Mucosa of stomach (tissue), 1 donor: ENCODE results near the gene KLHDC7A.
"Not testable (repeated sequence)": the region's sequence is repeated elsewhere in the genome, so short reads cannot be mapped to it uniquely, and the experiment has no call there.

Experiments
- H3K27me3 ChIP-seq: one replicate; pipeline ENCODE4 v1.7.0; 2013; ENCODE audit warnings: mild to moderate bottlenecking, low read length; ENCODE audit not compliant: control insufficient read depth, insufficient read depth
- H3K36me3 ChIP-seq: one replicate; pipeline ENCODE4 v1.7.0; 2013; ENCODE audit warnings: low read length; ENCODE audit not compliant: control insufficient read depth, insufficient read depth
- H3K4me1 ChIP-seq: one replicate; pipeline ENCODE4 v1.7.0; 2013; ENCODE audit warnings: mild to moderate bottlenecking, low read length; ENCODE audit not compliant: control insufficient read depth, insufficient read depth
- H3K4me3 ChIP-seq: one replicate; pipeline ENCODE4 v1.7.0; 2013; ENCODE audit warnings: low read length
- H3K9ac ChIP-seq: one replicate; pipeline ENCODE4 v1.7.0; 2013; ENCODE audit warnings: mild to moderate bottlenecking, low read length, moderate library complexity
- H3K9me3 ChIP-seq: one replicate; pipeline ENCODE4 v1.7.0; 2013; ENCODE audit warnings: mild to moderate bottlenecking, low read length, moderate library complexity; ENCODE audit not compliant: control insufficient read depth
- donor health status: Pancreatic carcinoma.

KLHDC7A gene

DNA sequence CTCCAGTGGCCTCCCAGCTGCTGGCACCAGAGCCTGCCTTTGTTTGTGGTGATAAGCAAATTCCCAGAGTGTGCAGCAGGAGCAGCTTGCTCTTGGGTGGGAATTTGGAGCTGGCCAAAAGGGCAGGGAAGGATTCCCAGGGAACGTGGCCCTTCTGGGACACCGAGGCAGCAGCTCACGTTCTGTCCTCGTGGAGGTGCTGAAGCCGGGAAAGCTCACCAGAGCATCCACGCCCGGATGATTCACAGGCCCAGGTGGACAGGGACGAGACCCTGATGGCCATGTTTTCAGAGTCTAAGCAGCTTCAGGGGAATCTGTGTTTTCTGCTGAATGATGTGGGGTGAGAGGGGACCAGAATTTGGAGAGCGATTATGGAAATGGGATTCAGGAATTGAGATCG, 19.1 kb upstream of the KLHDC7A start:
- Histone ChIP-seq H3K27me3 (no peaks in the 10 kb centered on the region), H3K9ac (no peak overlapping the region), H3K36me3 (no peaks in the 10 kb centered on the region), H3K4me3 (no peak overlapping the region), H3K9me3 (no peaks in the 10 kb centered on the region), H3K4me1 (peaks cover 22% of the 10 kb centered on the region)

DNA sequence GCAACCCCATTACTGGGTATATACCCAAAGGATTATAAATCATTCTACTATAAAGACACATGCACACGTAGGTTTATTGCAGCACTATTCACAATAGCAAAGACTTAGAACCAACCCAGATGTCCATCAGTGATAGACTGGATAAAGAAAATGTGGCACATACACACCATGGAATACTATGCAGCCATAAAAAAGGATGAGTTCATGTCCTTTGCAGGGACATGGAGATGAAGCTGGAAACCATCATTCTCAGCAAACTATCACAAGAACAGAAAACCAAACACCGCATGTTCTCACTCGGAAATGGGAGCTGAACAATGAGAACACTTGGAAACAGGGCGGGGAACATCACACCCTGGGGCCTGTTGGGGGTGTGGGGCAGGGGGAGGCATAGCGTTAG, 18.2 kb upstream of the KLHDC7A start:
- not testable (repeated sequence) for H3K9ac ChIP-seq, H3K9me3 ChIP-seq, H3K27me3 ChIP-seq, H3K36me3 ChIP-seq, H3K4me3 ChIP-seq
- H3K4me1 ChIP-seq: peaks cover 22% of the 10 kb centered on the region

DNA sequence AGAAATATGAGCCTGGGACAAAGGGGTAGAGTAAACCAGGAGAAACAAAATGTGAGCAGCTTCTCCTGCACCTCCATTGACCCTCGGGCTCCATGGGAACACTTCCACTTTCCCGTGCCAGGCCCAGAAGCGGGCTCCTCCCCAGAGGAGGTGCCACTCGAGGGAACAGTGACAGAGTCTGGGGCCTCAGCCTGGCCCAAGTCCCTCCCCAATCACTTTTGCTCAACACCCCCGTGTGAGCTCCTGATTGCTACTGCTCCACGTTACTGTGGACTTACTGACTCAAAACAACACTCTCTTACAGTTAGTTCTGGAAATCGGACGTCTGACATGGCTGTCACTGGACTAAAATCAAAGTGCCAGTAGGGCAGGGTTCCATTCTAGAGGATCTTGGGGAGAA, 17.7 kb upstream of the KLHDC7A start:
- Histone ChIP-seq H3K27me3 (no peaks in the 10 kb centered on the region), H3K9ac (no peak overlapping the region), H3K4me1 (peaks cover 22% of the 10 kb centered on the region), H3K36me3 (no peaks in the 10 kb centered on the region), H3K4me3 (no peak overlapping the region), H3K9me3 (no peaks in the 10 kb centered on the region)

DNA sequence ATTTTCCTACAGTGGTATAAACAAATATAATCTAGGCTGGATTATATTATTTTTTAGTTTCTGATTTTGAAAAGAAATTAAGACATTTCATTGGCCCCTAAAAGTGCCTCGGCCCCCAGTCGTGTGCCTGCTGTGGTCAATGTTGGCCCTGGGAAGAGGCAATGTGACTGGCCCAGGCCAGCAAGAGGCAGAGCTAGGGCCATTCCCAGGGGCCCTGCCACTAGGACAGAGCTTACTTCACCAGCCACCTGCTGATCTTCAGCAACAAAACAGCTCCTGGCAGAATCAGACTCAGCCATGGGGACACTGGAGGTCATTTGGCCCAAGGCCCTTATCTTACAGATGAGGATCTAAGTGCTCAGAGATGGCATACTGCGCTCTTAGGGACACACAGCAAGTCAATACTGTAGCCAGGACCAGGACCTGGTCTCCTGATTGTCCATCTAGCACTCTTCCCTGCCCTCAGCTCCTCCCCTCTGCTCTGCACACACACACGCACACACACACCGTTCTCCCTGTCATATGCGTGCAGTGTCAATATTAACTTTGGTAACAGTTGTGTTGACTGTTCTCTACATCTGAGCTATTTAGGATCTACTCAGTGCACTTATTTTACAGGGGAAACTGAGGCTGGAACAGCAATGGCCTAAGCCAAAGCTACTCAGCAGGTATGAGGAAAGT, 16.6 kb upstream of the KLHDC7A start:
- H3K4me3 ChIP-seq: no peak overlapping the region
- no peaks in the 10 kb centered on the region for H3K9me3 ChIP-seq
- H3K9ac ChIP-seq: peak overlapping the region; percentile 19
- no peaks in the 10 kb centered on the region for H3K36me3 ChIP-seq
- H3K4me1 ChIP-seq: peaks cover 22% of the 10 kb centered on the region
- H3K27me3 ChIP-seq: no peaks in the 10 kb centered on the region

- H3K36me3 ChIP-seq: no peaks in the 10 kb centered on the region
- no peaks in the 10 kb centered on the region for H3K9me3 ChIP-seq
- H3K9ac ChIP-seq: peak overlapping the region; percentile 19
- H3K27me3 ChIP-seq: no peaks in the 10 kb centered on the region
- peaks cover 22% of the 10 kb centered on the region for H3K4me1 ChIP-seq
- H3K4me3 ChIP-seq: no peak overlapping the region
Measured at GRCh38 chr1:18464665-18465050, 16.1 kb upstream of the KLHDC7A start.

DNA sequence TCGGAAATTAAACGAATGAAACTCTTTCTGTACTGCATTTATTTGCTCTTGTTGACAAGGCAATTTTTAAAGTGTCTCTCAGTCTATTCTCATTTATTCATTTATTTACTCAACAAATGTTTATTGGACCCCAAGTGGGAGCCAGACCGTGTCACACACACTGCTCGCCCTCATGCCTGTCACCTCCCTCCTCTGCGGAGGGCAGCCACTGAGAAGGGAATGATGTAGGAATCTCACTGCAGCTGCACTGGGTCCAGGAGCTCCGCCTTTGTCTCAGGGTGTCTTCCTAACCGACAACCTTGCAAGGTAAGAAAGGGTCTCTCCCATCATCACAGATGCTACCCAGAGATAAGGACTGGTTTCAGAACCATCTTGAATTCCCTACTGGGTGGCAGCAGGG, 14.1 kb upstream of the KLHDC7A start:
- Histone ChIP-seq H3K4me3 (no peak overlapping the region), H3K4me1 (peaks cover 22% of the 10 kb centered on the region), H3K9me3 (no peaks in the 10 kb centered on the region)

DNA sequence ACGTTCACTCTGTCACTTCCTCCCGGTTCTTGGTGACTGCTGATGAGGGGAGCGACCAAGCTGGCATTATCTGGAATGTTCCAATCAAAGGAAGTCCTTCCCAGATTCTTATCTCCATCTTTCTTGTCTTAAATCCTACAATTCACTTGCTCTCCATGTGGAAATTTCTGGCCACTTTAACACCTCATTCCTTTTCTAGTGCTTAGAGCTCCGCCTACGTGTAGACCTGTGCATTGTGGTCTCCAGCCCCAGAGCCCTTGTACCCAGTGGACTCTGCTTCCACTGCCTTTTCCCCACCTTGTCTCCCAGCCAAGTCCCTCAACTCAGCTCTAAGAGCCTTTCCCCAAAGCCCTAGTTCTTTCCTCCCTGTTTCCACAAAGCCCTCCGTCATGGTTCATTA, 12.2 kb upstream of the KLHDC7A start:
- Histone ChIP-seq H3K4me1 (peaks cover 18% of the 10 kb centered on the region), H3K9ac (no peak overlapping the region), H3K27me3 (peaks cover 3% of the 10 kb centered on the region), H3K9me3 (no peaks in the 10 kb centered on the region), H3K4me3 (no peak overlapping the region), H3K36me3 (no peaks in the 10 kb centered on the region)

More for the DNA sequence above, 14.1 kb upstream of the KLHDC7A start:
- Histone ChIP-seq H3K27me3 (peaks cover 3% of the 10 kb centered on the region), H3K36me3 (no peaks in the 10 kb centered on the region), H3K9ac (no peak overlapping the region)

DNA sequence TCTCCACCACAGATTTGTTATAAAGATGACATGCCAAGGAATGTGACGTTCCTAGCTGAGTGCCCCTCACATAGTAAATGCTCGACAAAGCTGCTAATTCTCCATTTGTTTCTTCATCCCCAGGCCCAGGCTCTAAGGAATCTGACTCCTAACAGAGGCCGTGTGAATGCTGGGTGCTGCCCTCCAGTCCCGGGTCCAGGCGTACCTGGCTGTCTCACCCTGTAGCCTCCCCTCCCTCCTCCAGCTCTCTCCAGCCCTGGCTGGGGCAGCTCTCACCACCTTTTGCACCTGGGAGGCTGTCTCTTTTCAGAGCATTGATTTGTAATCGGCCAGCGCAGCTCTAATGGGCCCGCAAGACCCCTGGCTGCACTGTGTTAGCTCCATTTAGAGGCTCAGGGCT, 11.2 kb upstream of the KLHDC7A start:
- Histone ChIP-seq H3K27me3 (peaks cover 3% of the 10 kb centered on the region), H3K4me3 (no peak overlapping the region), H3K9ac (no peak overlapping the region), H3K9me3 (no peaks in the 10 kb centered on the region), H3K36me3 (no peaks in the 10 kb centered on the region), H3K4me1 (peaks cover 9% of the 10 kb centered on the region)

- Histone ChIP-seq H3K9me3 (no peaks in the 10 kb centered on the region), H3K9ac (no peak overlapping the region), H3K4me1 (no peaks in the 10 kb centered on the region), H3K36me3 (no peaks in the 10 kb centered on the region), H3K4me3 (no peak overlapping the region), H3K27me3 (peaks cover 3% of the 10 kb centered on the region)
Measured at GRCh38 chr1:18470671-18471355, 9.9 kb upstream of the KLHDC7A start.

DNA sequence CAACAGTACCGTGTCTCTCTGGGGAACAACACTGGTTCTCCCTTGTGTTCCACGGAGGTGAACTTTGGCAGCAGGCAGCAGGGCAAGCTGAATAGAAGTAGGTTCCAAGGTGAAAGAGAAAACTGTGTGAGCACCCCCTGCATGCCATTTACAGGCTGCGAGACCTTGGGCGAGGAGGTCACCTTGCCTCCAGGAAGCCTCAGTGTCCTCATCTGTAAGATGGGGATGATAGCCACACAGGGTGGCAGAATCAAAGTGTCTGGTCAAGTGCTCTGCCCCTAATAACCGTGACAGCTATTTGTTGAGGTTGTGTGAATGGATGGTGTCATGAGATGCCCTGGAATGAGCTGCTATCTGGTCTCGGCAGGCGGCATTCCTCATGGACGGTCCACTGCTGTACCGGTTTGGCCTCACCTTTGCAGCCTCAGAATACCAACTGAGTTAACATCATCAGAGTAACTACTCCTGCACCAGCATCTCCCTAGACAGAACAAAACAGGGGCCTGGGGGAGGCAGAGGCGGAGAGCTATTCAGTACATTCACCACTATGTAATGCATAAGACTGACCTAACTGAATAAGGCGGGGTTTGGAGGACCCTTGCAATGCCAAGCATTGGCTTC, 7.4 kb upstream of the KLHDC7A start:
- H3K4me1 ChIP-seq: no peaks in the 10 kb centered on the region

DNA sequence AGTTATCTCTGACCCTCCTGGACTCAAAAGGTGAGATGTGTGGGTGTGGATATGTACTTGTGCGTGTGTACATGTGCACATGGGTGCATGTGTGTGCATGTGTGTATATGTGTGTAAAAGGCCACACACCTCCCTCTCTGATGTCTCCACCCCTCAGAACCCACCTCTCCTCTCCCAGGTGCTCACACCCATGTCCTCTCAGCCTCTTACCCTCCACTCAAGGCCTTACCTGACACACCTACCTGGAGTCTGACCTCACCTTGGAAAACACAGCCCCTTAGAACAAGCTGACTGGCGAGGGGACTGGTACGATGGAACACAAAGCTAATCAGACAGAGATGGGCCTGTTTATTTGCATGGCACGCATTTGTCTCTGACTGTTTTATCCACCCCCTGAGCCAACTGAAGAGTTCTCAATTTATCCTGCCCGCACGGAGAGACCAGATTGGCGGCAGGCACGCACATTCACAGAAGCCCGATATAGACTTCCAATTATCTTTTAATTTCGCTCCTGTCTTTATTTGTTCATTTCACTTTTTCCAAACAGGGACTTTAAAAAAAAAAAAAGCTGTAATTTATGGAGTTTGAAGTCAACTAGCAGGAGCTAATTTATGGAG, 6.1 kb upstream of the KLHDC7A start:
- H3K36me3 ChIP-seq: no peaks in the 10 kb centered on the region
- H3K4me3 ChIP-seq: no peak overlapping the region
- peaks cover 3% of the 10 kb centered on the region for H3K27me3 ChIP-seq
- no peak overlapping the region for H3K9ac ChIP-seq
- H3K4me1 ChIP-seq: peaks cover 3% of the 10 kb centered on the region
- H3K9me3 ChIP-seq: no peaks in the 10 kb centered on the region

More for the DNA sequence above, 7.4 kb upstream of the KLHDC7A start:
- H3K9ac ChIP-seq: no peak overlapping the region
- no peak overlapping the region for H3K4me3 ChIP-seq
- no peaks in the 10 kb centered on the region for H3K9me3 ChIP-seq
- peaks cover 3% of the 10 kb centered on the region for H3K27me3 ChIP-seq
- no peaks in the 10 kb centered on the region for H3K36me3 ChIP-seq
